ENCODE results near the gene CCDC27. TPM values are rescaled to one million over a fixed set of nuclear protein-coding genes. Genes with fewer than 3 reads are reported as not detected.

The CCDC27 gene
- total and polyA plus RNA-seq, 2 of the 13 experiments (the other 11 are each of a cell fraction or from before 2014, with no cell fraction given): not detected

- peak; percentile 59; the same call in 1 of the 2 replicates for TF ChIP-seq BORCS8-MEF2B (CRISPR knock-in tag; IDR thresholded peaks at IDR 0.05)
- peak; percentile 80; the same call in 1 of the 2 replicates for TF ChIP-seq ZNF709 (CRISPR knock-in tag; IDR thresholded peaks at IDR 0.05)
- TF ChIP-seq ZNF589 (CRISPR knock-in tag; conservative IDR thresholded peaks at IDR 0.05): 0 out of 2 replicates have a peak, but pooled peaks have one; percentile 15
- peak; percentile 44; the same call in 1 of the 2 replicates for TF ChIP-seq ZNF281 (CRISPR knock-in tag; IDR thresholded peaks at IDR 0.05; ENCODE audit: borderline replicate concordance)
- peak in 1 of 2 experiments; percentile 81; a peak in 2 of 4 replicates for TF ChIP-seq POLR2A (IDR thresholded peaks at IDR 0.05; ENCODE audit: insufficient read depth in 1 of 2, low read depth in 2 of 2, low read length in 2 of 2)
- peak; percentile 48 for TF ChIP-seq AGO1 (IDR thresholded peaks at IDR 0.05; ENCODE audit: low read depth, low read length, poor library complexity, severe bottlenecking)
- peak; percentile 37; the same call in 1 of the 2 replicates for TF ChIP-seq FOXC1 (CRISPR knock-in tag; IDR thresholded peaks at IDR 0.05; ENCODE audit: borderline replicate concordance)
- 0 out of 2 replicates have a peak, but pooled peaks have one; percentile 27 for TF ChIP-seq JUN (CRISPR knock-in tag; IDR thresholded peaks at IDR 0.05)
- peak; percentile 73; the same call in 1 of the 2 replicates for TF ChIP-seq MTA1 (CRISPR knock-in tag; IDR thresholded peaks at IDR 0.05; ENCODE audit: borderline replicate concordance)
- no peak for TF ChIP-seq ZNF549 (CRISPR knock-in tag; IDR thresholded peaks at IDR 0.05)
- peak; percentile 62; the same call in 1 of the 2 replicates for TF ChIP-seq HNF4G (IDR thresholded peaks at IDR 0.05; ENCODE audit: borderline replicate concordance, low read depth, low read length)
- no peak for TF ChIP-seq HNF4G (CRISPR knock-in tag; IDR thresholded peaks at IDR 0.05; ENCODE audit: borderline replicate concordance, low read depth)
- 0 out of 2 replicates have a peak, but pooled peaks have one; percentile 15 for TF ChIP-seq TOPORS (CRISPR knock-in tag; IDR thresholded peaks at IDR 0.05)
- TF ChIP-seq ZNF616 (CRISPR knock-in tag; IDR thresholded peaks at IDR 0.05; ENCODE audit: low read depth): no peak
- TF ChIP-seq TBX2 (CRISPR knock-in tag; IDR thresholded peaks at IDR 0.05; ENCODE audit: borderline replicate concordance): peak; percentile 81
- TF ChIP-seq ZNF704 (CRISPR knock-in tag; IDR thresholded peaks at IDR 0.05; ENCODE audit: borderline replicate concordance): peak; percentile 73
- TF ChIP-seq HOXA5 (CRISPR knock-in tag; IDR thresholded peaks at IDR 0.05): 0 out of 2 replicates have a peak, but pooled peaks have one; percentile 14
- TF ChIP-seq THAP11 (CRISPR knock-in tag; IDR thresholded peaks at IDR 0.05): no peak; the same call in 1 of the 2 replicates
- peak; percentile 58; the same call in 1 of the 2 replicates for TF ChIP-seq CSRNP1 (CRISPR knock-in tag; IDR thresholded peaks at IDR 0.05)
Measured at GRCh38 chr1:3771108-3772026, 19.1 kb downstream of the CCDC27 start (continued).
